Mesenchymal stem cell (in vitro differentiated cells and primary cell): Measurements from ENCODE around the gene UBTD1.
A peak's percentile ranks its signal among the peaks of the same experiment; 100 is the strongest.
"Not testable (repeated sequence)": the region's sequence is repeated elsewhere in the genome, so short reads cannot be mapped to it uniquely, and the experiment has no call there.

ENCODE experiments used
- DNase-seq: peaks from one replicate; pipeline ENCODE4 v3.0.0-alpha.2; 2013
- H2AFZ ChIP-seq: one replicate; pipeline ENCODE4 v1.6.1; 2013; ENCODE audit warnings: low read depth, mild to moderate bottlenecking, control low read depth, inconsistent platforms, low read length, moderate library complexity
- H2AK5ac ChIP-seq: 2 replicates; pipeline ENCODE4 v1.6.1; 2013; ENCODE audit warnings: low read length, moderate library complexity, mild to moderate bottlenecking, inconsistent platforms; ENCODE audit not compliant: severe bottlenecking
- H2BK120ac ChIP-seq: one replicate; pipeline ENCODE4 v1.6.1; 2013; ENCODE audit warnings: low read depth, mild to moderate bottlenecking, inconsistent platforms, low read length, moderate library complexity
- H2BK12ac ChIP-seq, 2 experiments: one replicate each; pipeline ENCODE4 v1.6.1; 2013; ENCODE audit warnings: inconsistent platforms in 2 of 2, low read length in 2 of 2, mild to moderate bottlenecking in 2 of 2, moderate library complexity in 2 of 2, control low read depth in 1 of 2
- H2BK15ac ChIP-seq: one replicate; pipeline ENCODE4 v1.6.1; 2013; ENCODE audit warnings: mild to moderate bottlenecking, low read depth, inconsistent platforms; ENCODE audit not compliant: poor library complexity, severe bottlenecking
- H2BK5ac ChIP-seq: 2 replicates; pipeline ENCODE4 v1.6.1; 2013; ENCODE audit warnings: low read depth, mild to moderate bottlenecking, low read length, control low read depth, inconsistent platforms; ENCODE audit not compliant: poor library complexity, severe bottlenecking
- H3K14ac ChIP-seq, 2 experiments: one replicate each; pipeline ENCODE4 v1.6.1; 2013; ENCODE audit warnings: inconsistent platforms in 2 of 2, low read length in 2 of 2, control low read depth in 1 of 2, mild to moderate bottlenecking in 1 of 2, moderate library complexity in 1 of 2
- H3K18ac ChIP-seq, 2 experiments: one replicate each; pipeline ENCODE4 v1.6.1; 2013; ENCODE audit warnings: inconsistent platforms in 2 of 2, low read length in 2 of 2, control low read depth in 1 of 2, low read depth in 1 of 2, mild to moderate bottlenecking in 1 of 2
- H3K23ac ChIP-seq, 2 experiments: one replicate each; pipeline ENCODE4 v1.6.1; 2013; ENCODE audit warnings: inconsistent platforms in 2 of 2, low read length in 2 of 2, mild to moderate bottlenecking in 2 of 2, moderate library complexity in 2 of 2, control low read depth in 1 of 2
- H3K27ac ChIP-seq: 2 replicates; pipeline ENCODE4 v1.5.1; 2013; ENCODE audit warnings: mild to moderate bottlenecking, moderate library complexity, low read length, control low read depth, inconsistent platforms; ENCODE audit not compliant: poor library complexity, severe bottlenecking
- H3K27me3 ChIP-seq, 2 experiments: 2 replicates each; pipeline versions ENCODE4 v1.6.1 to v1.7.0; 2013; ENCODE audit warnings: low read length in 2 of 2, mild to moderate bottlenecking in 2 of 2, moderate library complexity in 2 of 2, control low read depth in 1 of 2, inconsistent platforms in 1 of 2; ENCODE audit not compliant: control insufficient read depth in 1 of 2, insufficient read depth in 1 of 2
- H3K36me3 ChIP-seq, 2 experiments: 2 replicates each; pipeline versions ENCODE4 v1.6.1 to v1.7.0; 2013; ENCODE audit warnings: low read length in 2 of 2, control low read depth in 1 of 2, inconsistent platforms in 1 of 2, low read depth in 1 of 2, mild to moderate bottlenecking in 1 of 2; ENCODE audit not compliant: insufficient read depth in 2 of 2, control insufficient read depth in 1 of 2
- H3K4ac ChIP-seq, 2 experiments: one replicate each; pipeline ENCODE4 v1.6.1; 2013; ENCODE audit warnings: inconsistent platforms in 2 of 2, low read length in 2 of 2, mild to moderate bottlenecking in 2 of 2, moderate library complexity in 2 of 2, control low read depth in 1 of 2, low read depth in 1 of 2
- H3K4me1 ChIP-seq: 2 replicates; pipeline ENCODE4 v1.6.1; 2013; ENCODE audit warnings: low read depth, low read length, control low read depth; ENCODE audit not compliant: control insufficient read depth, insufficient read depth
- H3K4me2 ChIP-seq: 2 replicates; pipeline ENCODE4 v1.6.1; 2013; ENCODE audit warnings: low read length, mild to moderate bottlenecking, inconsistent platforms; ENCODE audit not compliant: poor library complexity, severe bottlenecking
- H3K4me3 ChIP-seq, 2 experiments: 2 replicates each; pipeline versions ENCODE4 v1.5.1 to v1.7.0; 2013; ENCODE audit warnings: low read length in 2 of 2, mild to moderate bottlenecking in 2 of 2, control low read depth in 1 of 2, low read depth in 1 of 2; ENCODE audit not compliant: insufficient read depth in 1 of 2
- H3K79me1 ChIP-seq: replicated peaks from 2 replicates; pipeline ENCODE4 v1.6.1; 2013; ENCODE audit warnings: mild to moderate bottlenecking, control low read depth, low read length, inconsistent platforms; ENCODE audit not compliant: poor library complexity, severe bottlenecking
- H3K9ac ChIP-seq: 2 replicates; pipeline ENCODE4 v1.7.0; 2013; ENCODE audit warnings: mild to moderate bottlenecking, low read length, moderate library complexity
- H3K9me3 ChIP-seq: 2 replicates; pipeline ENCODE4 v1.7.0; 2013; ENCODE audit warnings: mild to moderate bottlenecking, low read length; ENCODE audit not compliant: control insufficient read depth
- H4K8ac ChIP-seq: one replicate; pipeline ENCODE4 v1.6.1; 2013; ENCODE audit warnings: inconsistent platforms, mild to moderate bottlenecking, low read length, moderate library complexity
- H4K91ac ChIP-seq: one replicate; pipeline ENCODE4 v1.6.1; 2013; ENCODE audit warnings: mild to moderate bottlenecking, low read length, inconsistent platforms
- WGBS: methylation state at CpG from one replicate; pipeline ENCODE4 v1.1.7; 2013; ENCODE audit warnings: mixed read lengths; 5-methylcytosine and 5-hydroxymethylcytosine counted together

The UBTD1 gene

GRCh38 chr10:97465982-97466381 lies 32.7 kb upstream of the UBTD1 start:
- no peak overlapping the region for H2BK5ac ChIP-seq

GRCh38 chr10:97466755-97467154 lies 32.0 kb upstream of the UBTD1 start:
- H4K8ac ChIP-seq, result no peak overlapping the region
- H3K9ac ChIP-seq, result peak overlapping the region; percentile 37
- no peak overlapping the region for H3K4me3 ChIP-seq
- H3K14ac ChIP-seq, result no peak overlapping the region
- H3K4ac ChIP-seq, result no peak overlapping the region
- whole genome bisulfite sequencing, result 88% methylated on average over 4 of the region's 4 CpGs
- H3K27ac ChIP-seq, result peak overlapping the region; percentile 9
- H3K79me1 ChIP-seq, result peaks cover 27% of the 10 kb centered on the region
- H3K4me2 ChIP-seq, result no peak overlapping the region
- H3K36me3 ChIP-seq, result peaks cover 71 to 99% of the 10 kb centered on the region in 2 experiments
- no peak overlapping the region for H2AFZ ChIP-seq
- H2BK15ac ChIP-seq, result no peak overlapping the region
- H3K4me1 ChIP-seq, result peaks cover 2% of the 10 kb centered on the region
- H3K27me3 ChIP-seq, result no peaks in the 10 kb centered on the region
- H2BK120ac ChIP-seq, result no peak overlapping the region
- H3K9me3 ChIP-seq, result no peaks in the 10 kb centered on the region
- DNase-seq, result no peak
- no peak overlapping the region for H2AK5ac ChIP-seq
- no peak overlapping the region for H2BK5ac ChIP-seq
- H4K91ac ChIP-seq, result no peak overlapping the region
- no peak overlapping the region for H2BK12ac ChIP-seq
- H3K18ac ChIP-seq, result no peak overlapping the region
- no peak overlapping the region for H3K23ac ChIP-seq

More at GRCh38 chr10:97465982-97466381, 32.7 kb upstream of the UBTD1 start:
- no peak for DNase-seq
- H3K18ac ChIP-seq, result no peak overlapping the region
- no peak overlapping the region for H3K23ac ChIP-seq
- H3K4me2 ChIP-seq, result no peak overlapping the region
- no peak overlapping the region for H2BK12ac ChIP-seq
- no peak overlapping the region for H2AK5ac ChIP-seq
- no peak overlapping the region for H3K14ac ChIP-seq
- no peak overlapping the region for H2BK15ac ChIP-seq
- H3K9me3 ChIP-seq, result no peaks in the 10 kb centered on the region
- no peak overlapping the region for H2BK120ac ChIP-seq
- peaks cover 2% of the 10 kb centered on the region for H3K4me1 ChIP-seq
- H4K91ac ChIP-seq, result no peak overlapping the region
- no peaks in the 10 kb centered on the region for H3K27me3 ChIP-seq
- H3K4me3 ChIP-seq, result no peak overlapping the region
- H3K9ac ChIP-seq, result peak overlapping the region; percentile 37
- no peak overlapping the region for H2AFZ ChIP-seq
- H3K79me1 ChIP-seq, result peaks cover 30% of the 10 kb centered on the region
- peaks cover 76 to 99% of the 10 kb centered on the region in 2 experiments for H3K36me3 ChIP-seq
- no peak overlapping the region for H3K4ac ChIP-seq
- no peak overlapping the region for H4K8ac ChIP-seq
- no peak overlapping the region for H3K27ac ChIP-seq
- WGBS, result 98% methylated on average over 7 of the region's 7 CpGs

DNA sequence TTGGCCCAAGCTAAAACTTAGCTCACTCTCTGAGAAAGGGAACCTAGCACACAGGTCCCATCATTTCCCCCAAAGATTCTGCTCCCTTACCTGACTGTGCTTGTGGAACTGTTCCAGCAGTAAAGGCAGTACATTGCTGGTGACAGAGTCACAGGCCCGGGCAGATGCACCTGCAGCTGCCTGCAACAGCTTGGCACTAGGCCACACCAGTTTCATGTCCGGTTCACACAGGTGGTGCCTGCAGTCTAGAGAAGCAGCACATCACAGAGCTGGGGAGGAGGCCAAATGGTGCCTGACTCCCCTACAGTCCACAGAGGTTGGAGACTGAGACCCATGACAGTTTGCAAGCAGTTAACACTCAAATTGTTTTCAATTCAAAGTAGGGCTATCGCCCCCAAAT lies 30.6 kb upstream of the UBTD1 start:
- WGBS, result 94% methylated on average over 2 of the region's 3 CpGs
- no peak overlapping the region for H2BK120ac ChIP-seq

DNA sequence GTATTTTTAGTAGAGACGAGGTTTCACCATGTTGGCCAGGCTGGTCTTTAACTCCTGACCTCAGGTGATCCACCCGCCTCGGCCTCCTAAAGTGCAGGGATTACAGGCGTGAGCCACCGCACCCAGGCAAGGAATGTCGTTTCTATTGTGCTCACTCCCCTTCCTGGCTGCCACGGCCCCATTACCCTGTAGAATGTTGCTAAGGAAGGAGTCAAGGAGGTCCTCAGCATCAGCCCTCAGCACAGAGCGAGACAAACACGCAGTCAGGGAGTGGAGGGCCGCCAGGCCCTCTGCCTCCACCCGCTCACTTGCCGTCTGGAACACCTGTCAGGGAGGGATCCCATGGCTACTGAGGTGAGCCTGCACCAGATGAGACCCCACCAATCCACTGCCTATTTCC lies 29.9 kb upstream of the UBTD1 start:
- not testable (repeated sequence) for H3K9ac ChIP-seq, H2AK5ac ChIP-seq, H2BK5ac ChIP-seq, H4K8ac ChIP-seq, H3K4me2 ChIP-seq, H2BK120ac ChIP-seq, H2AFZ ChIP-seq, H3K4ac ChIP-seq, H4K91ac ChIP-seq, DNase-seq, H3K4me3 ChIP-seq, H2BK15ac ChIP-seq, H3K4me1 ChIP-seq, H3K23ac ChIP-seq, H3K14ac ChIP-seq, H3K18ac ChIP-seq, H3K27ac ChIP-seq, H2BK12ac ChIP-seq, H3K27me3 ChIP-seq, H3K9me3 ChIP-seq
- H3K79me1 ChIP-seq, result peaks cover 19% of the 10 kb centered on the region
- over 99% methylated on average over 12 of the region's 12 CpGs for WGBS
- H3K36me3 ChIP-seq, result peaks cover 72 to 99% of the 10 kb centered on the region in 2 experiments

More for the DNA sequence above, 30.6 kb upstream of the UBTD1 start:
- Histone ChIP-seq H3K9me3 (no peaks in the 10 kb centered on the region), H4K8ac (no peak overlapping the region), H3K79me1 (peaks cover 23% of the 10 kb centered on the region), H2AK5ac (no peak overlapping the region), H3K36me3 (peaks cover 71 to 99% of the 10 kb centered on the region in 2 experiments), H3K27ac (no peak overlapping the region), H3K4me1 (peaks cover 2% of the 10 kb centered on the region), H3K23ac (peak overlapping the region in 1 of 2 experiments; percentile 54), H2BK5ac (no peak overlapping the region), H2BK12ac (no peak overlapping the region), H2BK15ac (no peak overlapping the region), H3K9ac (no peak overlapping the region), H3K4me3 (no peak overlapping the region), H3K4ac (no peak overlapping the region), H4K91ac (no peak overlapping the region), H3K4me2 (no peak overlapping the region), H3K27me3 (no peaks in the 10 kb centered on the region), H3K18ac (no peak overlapping the region), H2AFZ (no peak overlapping the region), H3K14ac (no peak overlapping the region)
- no peak for DNase-seq
